Loucy (cell line): ENCODE results near the gene PSAPL1.

Experiments used
- H2AFZ ChIP-seq: fragments of 200-600 bp; sonication (generic); 2 replicates; pipeline ENCODE4 v1.6.0; 2016; ENCODE audit warnings: antibody characterized with exemption, mild to moderate bottlenecking, low read length, moderate library complexity
- H3F3A ChIP-seq: fragments of 200-600 bp; 2 replicates; pipeline ENCODE4 v1.6.0; 2016; ENCODE audit warnings: antibody characterized with exemption, low read depth, mild to moderate bottlenecking
- H3K27me3 ChIP-seq: fragments of 200-600 bp; sonication (generic); 2 replicates; pipeline ENCODE4 v1.6.1; 2014; ENCODE audit warnings: low read length, mild to moderate bottlenecking; ENCODE audit not compliant: insufficient read depth, poor library complexity, severe bottlenecking
- H3K36me3 ChIP-seq: fragments of 200-600 bp; sonication (generic); 2 replicates; pipeline ENCODE4 v1.6.1; 2016; ENCODE audit warnings: low read length; ENCODE audit not compliant: insufficient read depth
- H3K4me1 ChIP-seq: fragments of 200-600 bp; sonication (generic); 2 replicates; pipeline ENCODE4 v1.5.1; 2014; ENCODE audit warnings: low read length, mild to moderate bottlenecking; ENCODE audit not compliant: insufficient read depth, poor library complexity, severe bottlenecking
- H3K4me2 ChIP-seq: fragments of 200-600 bp; sonication (generic); 2 replicates; pipeline ENCODE4 v1.6.0; 2014; ENCODE audit warnings: antibody characterized with exemption, low read length, low read depth, mild to moderate bottlenecking; ENCODE audit not compliant: poor library complexity, severe bottlenecking
- H3K4me3 ChIP-seq: fragments of 200-600 bp; sonication (generic); 2 replicates; pipeline ENCODE4 v1.5.1; 2014; ENCODE audit warnings: low read length, mild to moderate bottlenecking, mixed read lengths; ENCODE audit not compliant: poor library complexity, severe bottlenecking
- H3K79me2 ChIP-seq: fragments of 200-600 bp; sonication (generic); 2 replicates; pipeline ENCODE4 v1.6.1; 2014; ENCODE audit warnings: low read length; ENCODE audit not compliant: insufficient read depth
- H3K9ac ChIP-seq: fragments of 200-600 bp; sonication (generic); 2 replicates; pipeline ENCODE4 v1.6.0; 2014; ENCODE audit warnings: mild to moderate bottlenecking, low read depth, low read length, moderate library complexity; ENCODE audit not compliant: poor library complexity, severe bottlenecking
- H3K9me2 ChIP-seq: fragments of 200-600 bp; sonication (generic); replicated peaks from 2 replicates; pipeline ENCODE4 v1.6.1; 2016; ENCODE audit warnings: low read depth, low read length, mixed read lengths
- H3K9me3 ChIP-seq: fragments of 200-600 bp; sonication (generic); 2 replicates; pipeline ENCODE4 v1.6.1; 2014; ENCODE audit warnings: mild to moderate bottlenecking, antibody characterized with exemption, low read length, low read depth; ENCODE audit not compliant: insufficient read depth
- H4K20me1 ChIP-seq: fragments of 200-600 bp; sonication (generic); 2 replicates; pipeline ENCODE4 v1.6.0; 2014; ENCODE audit warnings: antibody characterized with exemption, low read length, mild to moderate bottlenecking; ENCODE audit not compliant: insufficient read depth, poor library complexity, severe bottlenecking
- CTCF ChIP-seq: fragments of 200-600 bp; sonication (generic); conservative IDR thresholded peaks from 2 replicates; pipeline ENCODE4 v1.5.1; 2014; ENCODE audit warnings: mild to moderate bottlenecking, antibody characterized with exemption, low read length
- EZH2phosphoT487 ChIP-seq: fragments of 200-600 bp; IDR thresholded peaks from 2 replicates; pipeline ENCODE4 v1.6.1; 2018; ENCODE audit warnings: antibody characterized with exemption, mild to moderate bottlenecking, moderate library complexity, borderline replicate concordance

The PSAPL1 gene

GRCh38 chr4:7415927-7416686 lies 18.6 kb downstream of the PSAPL1 start:
- Histone ChIP-seq H3K4me2 (no peak overlapping the region), H3K4me3 (no peak overlapping the region), H2AFZ (no peak overlapping the region), H3K9me2 (no peaks in the 10 kb centered on the region), H3K36me3 (no peaks in the 10 kb centered on the region), H3K4me1 (no peaks in the 10 kb centered on the region), H4K20me1 (no peaks in the 10 kb centered on the region), H3K9ac (no peak overlapping the region), H3K79me2 (no peaks in the 10 kb centered on the region), H3K9me3 (peaks cover 9% of the 10 kb centered on the region; the same call in 1 of the 2 replicates), H3F3A (no peaks in the 10 kb centered on the region), H3K27me3 (no peaks in the 10 kb centered on the region)
- TF ChIP-seq CTCF (no peak), EZH2phosphoT487 (no peak)

- no peak for TF ChIP-seq EZH2phosphoT487
- TF ChIP-seq CTCF: no peak
- no peaks in the 10 kb centered on the region for H4K20me1 ChIP-seq
- H3K4me3 ChIP-seq: no peak overlapping the region
- no peaks in the 10 kb centered on the region for H3F3A ChIP-seq
- no peaks in the 10 kb centered on the region for H3K4me1 ChIP-seq
- H3K79me2 ChIP-seq: no peaks in the 10 kb centered on the region
- H3K9me2 ChIP-seq: no peaks in the 10 kb centered on the region
- H3K27me3 ChIP-seq: no peaks in the 10 kb centered on the region
- H3K9ac ChIP-seq: no peak overlapping the region
- no peak overlapping the region for H2AFZ ChIP-seq
- no peak overlapping the region for H3K4me2 ChIP-seq
- H3K36me3 ChIP-seq: no peaks in the 10 kb centered on the region
- peaks cover 9% of the 10 kb centered on the region; the same call in 1 of the 2 replicates for H3K9me3 ChIP-seq
These were observed 19.8 kb downstream of the PSAPL1 start for GRCh38 chr4:7414736-7415510.

- no peaks in the 10 kb centered on the region for H3F3A ChIP-seq
These were observed 20.7 kb downstream of the PSAPL1 start for GRCh38 chr4:7414046-7414445.

More at GRCh38 chr4:7414046-7414445, 20.7 kb downstream of the PSAPL1 start:
- TF ChIP-seq EZH2phosphoT487 (no peak), CTCF (no peak)
- no peaks in the 10 kb centered on the region for H3K4me1 ChIP-seq
- no peaks in the 10 kb centered on the region for H3K36me3 ChIP-seq
- no peaks in the 10 kb centered on the region for H4K20me1 ChIP-seq
- H3K4me2 ChIP-seq: no peak overlapping the region
- no peak overlapping the region for H3K4me3 ChIP-seq
- no peaks in the 10 kb centered on the region for H3K9me2 ChIP-seq
- peaks cover 14% of the 10 kb centered on the region; the same call in 1 of the 2 replicates for H3K9me3 ChIP-seq
- H3K79me2 ChIP-seq: no peaks in the 10 kb centered on the region
- no peaks in the 10 kb centered on the region for H3K27me3 ChIP-seq
- H3K9ac ChIP-seq: no peak overlapping the region
- H2AFZ ChIP-seq: no peak overlapping the region
